Neural progenitor cell (in vitro differentiated cells): ENCODE results near the gene RNF40.

Experiments
- CTCF ChIP-seq: fragments of 200-600 bp; sonication (generic); IDR thresholded peaks from 2 replicates; pipeline ENCODE4 v1.5.1; 2017; ENCODE audit warnings: antibody characterized with exemption, mild to moderate bottlenecking
- EZH2 ChIP-seq: fragments of 200-600 bp; sonication (generic); IDR thresholded peaks from 2 replicates; pipeline ENCODE4 v1.6.1; 2017; ENCODE audit warnings: antibody characterized with exemption, mild to moderate bottlenecking, moderate library complexity
- EZH2phosphoT487 ChIP-seq: fragments of 200-600 bp; sonication (generic); IDR thresholded peaks from 2 replicates; pipeline ENCODE4 v1.6.1; 2017; ENCODE audit warnings: antibody characterized with exemption

DNA sequence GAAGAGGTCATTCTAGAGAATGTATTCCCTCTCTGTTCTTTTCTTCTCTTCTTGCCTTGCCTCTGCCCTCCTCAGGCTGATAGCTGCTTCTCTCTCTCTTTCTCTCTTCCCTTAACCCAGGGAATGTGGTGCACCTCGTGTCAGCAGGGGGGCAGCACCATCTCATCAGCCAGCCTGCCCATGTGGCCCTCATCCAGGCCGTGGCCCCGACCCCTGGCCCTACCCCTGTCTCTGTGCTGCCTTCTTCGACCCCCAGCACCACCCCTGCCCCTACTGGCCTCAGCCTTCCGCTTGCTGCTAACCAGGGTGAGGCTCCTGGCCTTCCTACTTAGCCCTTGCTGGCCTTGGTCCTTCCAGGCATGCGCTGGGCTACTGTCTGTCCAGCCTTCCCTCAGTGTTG, 39.7 kb upstream of the RNF40 start:
- no peak for TF ChIP-seq CTCF
- TF ChIP-seq EZH2, result no peak
- no peak for TF ChIP-seq EZH2phosphoT487
